GM19455 (cell line): ENCODE measurements around the gene KCNN3.

ENCODE experiments used
- ATAC-seq: cut with Tn5 transposase; IDR thresholded peaks from one replicate; pipeline ENCODE4 v1.9.1; 2021; ENCODE audit not compliant: unreplicated experiment

The KCNN3 gene

DNA sequence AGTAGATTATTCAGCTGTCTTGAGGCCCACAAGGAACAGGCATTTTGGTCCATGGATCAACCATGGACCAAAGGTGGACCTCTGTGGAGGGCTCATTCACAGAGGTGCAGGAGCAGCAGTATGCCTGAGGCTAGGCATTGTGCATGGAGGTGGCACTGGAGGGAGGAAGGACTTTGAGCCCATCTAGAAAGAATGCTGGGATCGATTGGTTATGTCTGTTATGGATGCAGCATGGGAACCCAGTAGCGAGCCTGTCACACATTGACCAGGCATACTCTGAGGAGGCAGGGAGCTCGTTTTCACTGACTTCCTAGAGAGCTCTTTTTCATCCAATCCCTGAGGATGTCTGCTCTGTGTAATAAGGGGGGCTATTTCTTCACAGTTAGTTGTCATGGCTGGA lies 75.5 kb downstream of the KCNN3 start:
- no peak for ATAC-seq

DNA sequence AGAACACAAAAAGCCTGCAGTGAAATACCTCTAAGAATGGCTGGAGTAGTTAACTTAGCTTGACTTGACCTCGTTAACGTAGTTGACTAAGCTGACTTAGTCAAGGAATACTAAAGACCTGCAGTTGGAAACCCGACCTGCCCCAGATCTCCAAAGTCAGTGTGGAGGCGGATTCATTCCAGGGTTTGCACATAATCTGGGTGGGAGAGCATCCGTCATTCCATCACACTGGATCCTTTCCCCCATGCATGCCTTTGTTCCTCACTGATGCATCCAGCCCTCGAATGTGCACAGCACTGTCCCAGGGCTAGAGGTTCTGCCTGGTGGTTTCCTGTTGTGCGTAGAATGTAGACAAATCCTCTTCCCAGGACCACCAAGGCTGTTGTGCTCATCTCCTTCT lies 76.4 kb downstream of the KCNN3 start:
- ATAC-seq = no peak

DNA sequence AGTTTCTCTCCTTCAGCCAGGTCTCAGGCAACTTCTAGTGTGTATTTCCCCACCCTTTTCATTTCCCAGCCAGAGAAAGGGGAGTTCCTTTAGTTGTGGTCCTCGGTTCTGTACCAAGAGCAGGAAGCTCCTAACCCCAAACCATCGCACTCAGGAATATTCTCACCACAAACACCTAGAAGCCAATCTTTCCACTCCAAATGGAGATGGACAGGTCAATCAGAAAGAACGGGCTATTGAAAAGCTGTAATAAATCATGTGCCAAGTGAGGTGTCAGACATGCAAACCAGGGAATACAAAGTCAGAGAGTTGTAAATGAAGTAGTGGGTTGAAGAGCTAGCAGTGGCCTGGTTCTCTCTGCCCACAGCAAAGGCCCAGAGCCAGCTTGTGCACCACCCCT lies 77.2 kb downstream of the KCNN3 start:
- ATAC-seq = no peak

DNA sequence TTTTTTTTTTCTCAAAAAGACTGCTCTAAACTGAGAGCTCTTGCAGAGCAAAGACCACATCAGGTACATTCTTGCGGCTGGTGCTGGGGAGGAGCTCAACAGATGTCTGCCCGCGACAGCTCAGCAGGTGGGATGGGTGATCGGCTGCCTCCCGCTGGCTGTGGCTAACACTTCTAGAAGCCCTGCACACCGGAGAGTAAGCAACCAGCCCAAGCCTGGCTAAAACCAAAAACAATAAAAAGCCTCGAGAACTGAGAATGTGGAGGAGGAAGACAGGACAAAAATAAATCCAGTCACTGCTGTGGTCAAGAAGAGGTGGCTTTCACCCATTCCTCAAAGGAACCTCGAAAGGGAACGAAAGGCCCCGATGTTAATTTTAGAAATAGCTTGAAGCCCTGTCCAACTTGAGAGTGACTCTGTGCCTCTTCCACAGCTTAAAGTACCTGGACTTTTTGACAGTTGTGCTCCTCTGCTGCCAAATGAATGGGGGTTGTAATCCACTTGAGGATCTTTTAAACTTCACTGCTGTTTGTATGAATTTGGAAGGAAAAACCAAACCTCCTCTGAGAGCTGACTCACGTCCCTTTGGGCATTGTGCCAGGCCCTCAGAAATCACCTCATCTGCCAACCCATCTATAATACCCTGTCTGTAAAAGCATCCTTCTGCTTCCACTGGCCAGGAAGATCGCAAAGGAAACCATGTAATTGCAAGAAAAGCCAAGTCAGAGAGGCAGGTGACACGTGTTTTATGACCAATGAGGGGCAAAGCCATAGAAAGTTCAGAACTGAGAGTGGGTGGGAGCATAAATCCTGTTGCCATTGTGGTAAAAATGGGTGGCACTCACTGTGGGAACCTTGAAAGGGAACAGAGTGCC lies 78.6 kb downstream of the KCNN3 start:
- peak; percentile 80 for ATAC-seq

DNA sequence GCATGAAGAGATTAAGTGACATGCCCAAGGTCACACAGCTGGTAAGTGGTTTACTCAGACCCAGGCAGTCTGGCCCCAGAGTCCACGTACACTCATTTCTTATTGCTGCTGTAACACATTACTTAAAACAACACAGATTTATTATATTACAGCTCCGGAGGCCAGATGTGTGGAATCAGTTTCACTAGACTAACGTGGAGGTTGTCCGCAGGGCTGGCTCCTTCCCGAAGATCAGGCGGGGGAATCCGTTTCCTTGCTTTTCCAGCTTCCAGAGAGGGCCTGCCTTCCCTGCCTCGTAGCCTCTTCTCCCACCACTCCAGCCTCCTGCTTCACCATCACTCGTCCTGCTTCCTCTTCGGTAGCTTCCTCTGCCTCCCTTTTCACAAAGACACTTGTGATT lies 81.2 kb downstream of the KCNN3 start:
- ATAC-seq = no peak

DNA sequence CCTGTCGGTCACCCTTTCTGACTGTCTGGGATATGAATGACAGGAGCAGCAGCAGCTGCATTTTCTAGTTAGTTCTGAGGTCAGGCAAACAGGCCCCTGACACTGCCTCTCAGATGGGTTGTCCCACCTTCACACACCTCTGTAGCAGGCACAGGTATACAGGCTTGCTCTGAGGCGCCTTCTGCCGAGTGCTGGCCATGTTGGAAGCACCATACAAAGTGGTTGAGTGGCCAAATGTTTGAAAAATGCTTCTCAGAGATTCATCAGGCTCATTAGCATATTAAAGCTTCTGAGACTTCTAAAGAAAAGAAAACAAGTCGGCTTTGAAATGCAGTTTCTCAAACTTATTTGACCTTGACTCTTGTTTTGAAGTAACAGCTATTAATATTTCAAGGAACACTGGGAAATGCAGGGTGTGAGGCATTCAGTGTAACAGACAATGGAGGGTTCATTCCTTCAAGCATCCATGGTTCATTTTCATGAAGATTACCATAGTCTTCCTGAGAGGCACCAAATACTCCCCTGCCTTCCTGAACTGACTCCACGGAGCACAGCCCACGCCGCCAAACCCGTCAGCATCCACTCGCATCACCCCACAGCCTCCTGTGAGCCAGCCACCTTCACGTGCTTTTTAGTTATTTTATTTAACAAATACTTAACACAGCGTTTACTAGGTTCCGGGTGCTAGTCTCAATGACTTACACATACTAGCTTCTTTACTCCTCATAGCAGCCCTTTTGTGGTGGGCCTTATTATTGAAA lies 81.8 kb downstream of the KCNN3 start:
- ATAC-seq = no peak

DNA sequence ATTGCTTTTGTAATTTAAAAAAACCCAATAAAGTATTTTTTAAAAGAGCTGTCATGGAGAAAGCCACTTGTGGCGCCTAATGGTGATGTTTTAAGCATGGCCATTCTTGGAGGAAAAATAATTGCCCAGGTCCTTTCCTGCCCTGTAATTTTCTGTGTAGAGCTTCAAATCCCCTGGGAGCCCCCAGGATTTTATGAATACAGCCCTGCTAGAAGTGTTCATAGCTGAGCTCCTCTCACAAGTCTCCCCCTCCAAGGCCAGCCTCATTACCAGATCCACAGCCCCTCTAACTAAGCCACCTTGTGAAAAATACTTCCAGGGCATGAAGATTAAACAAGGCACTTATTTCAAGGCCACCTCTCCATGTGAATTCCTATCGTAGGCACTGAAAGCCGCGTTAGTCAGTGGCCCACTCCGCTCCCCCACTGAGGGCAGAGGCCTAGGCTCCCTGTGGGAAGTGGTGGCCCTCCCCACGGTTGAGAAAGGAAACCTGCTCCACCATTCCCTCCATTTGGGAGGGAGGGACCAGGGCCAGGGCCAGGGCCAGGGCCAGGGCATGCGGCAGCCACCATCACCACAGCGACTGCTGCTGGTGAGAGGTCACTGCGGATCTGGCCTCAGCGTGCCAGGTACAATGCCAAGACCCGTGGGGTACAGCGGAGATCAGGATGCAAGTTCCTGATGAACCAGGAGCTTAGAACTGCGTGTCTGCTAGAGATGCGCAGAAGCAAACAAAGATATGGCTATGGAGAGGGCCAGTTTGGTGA lies 83.1 kb downstream of the KCNN3 start:
- ATAC-seq = no peak

DNA sequence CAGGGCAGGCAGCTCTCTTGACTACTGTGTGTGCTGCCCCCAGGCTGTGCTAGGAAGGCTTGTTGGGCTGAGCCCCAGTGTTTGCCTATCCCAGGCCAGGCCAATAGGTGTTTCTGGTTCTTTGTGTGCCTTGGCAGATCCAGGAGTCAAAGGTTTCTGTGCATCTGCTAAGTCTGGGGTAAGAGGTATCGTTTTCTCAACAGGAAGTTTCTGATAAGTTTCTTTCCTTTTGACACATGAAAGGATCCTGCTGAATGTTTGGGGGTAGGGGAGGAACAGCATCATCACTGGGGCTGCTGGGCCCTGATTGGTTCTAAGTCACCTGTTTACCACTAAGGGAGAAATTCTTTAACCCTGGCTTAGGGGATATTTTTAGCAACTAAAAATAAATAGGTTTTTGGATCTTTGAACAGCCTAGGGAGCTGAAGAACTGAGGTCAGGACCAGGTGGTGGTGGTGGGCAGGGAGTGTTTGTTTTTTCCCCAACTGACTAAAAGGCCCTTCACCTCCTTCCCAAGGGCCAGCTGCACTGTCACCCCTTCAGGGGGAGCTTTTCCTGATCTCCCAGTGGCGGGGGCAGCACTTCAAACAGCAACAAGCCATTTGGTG lies 85.1 kb downstream of the KCNN3 start:
- peak; percentile 81 for ATAC-seq

DNA sequence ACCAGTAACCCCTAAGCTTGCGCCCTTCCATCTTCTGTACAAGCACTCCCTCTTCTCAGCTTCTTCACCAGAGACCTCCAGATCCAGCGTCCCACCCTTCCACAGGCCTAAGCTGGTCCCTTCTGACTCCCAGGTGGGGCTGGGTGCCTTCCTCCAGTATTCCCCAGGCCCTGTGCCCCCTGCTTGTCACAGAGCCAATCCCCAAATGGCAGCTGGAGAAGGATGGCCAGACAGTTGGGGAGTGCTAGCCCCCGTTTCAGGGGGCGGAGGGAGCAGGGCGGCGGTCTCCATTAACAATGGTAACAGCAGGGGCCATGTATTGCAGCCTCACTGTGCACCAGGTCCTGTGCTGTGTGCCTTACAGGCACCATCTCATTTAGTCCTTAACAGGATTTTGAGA lies 85.7 kb downstream of the KCNN3 start:
- no peak for ATAC-seq

DNA sequence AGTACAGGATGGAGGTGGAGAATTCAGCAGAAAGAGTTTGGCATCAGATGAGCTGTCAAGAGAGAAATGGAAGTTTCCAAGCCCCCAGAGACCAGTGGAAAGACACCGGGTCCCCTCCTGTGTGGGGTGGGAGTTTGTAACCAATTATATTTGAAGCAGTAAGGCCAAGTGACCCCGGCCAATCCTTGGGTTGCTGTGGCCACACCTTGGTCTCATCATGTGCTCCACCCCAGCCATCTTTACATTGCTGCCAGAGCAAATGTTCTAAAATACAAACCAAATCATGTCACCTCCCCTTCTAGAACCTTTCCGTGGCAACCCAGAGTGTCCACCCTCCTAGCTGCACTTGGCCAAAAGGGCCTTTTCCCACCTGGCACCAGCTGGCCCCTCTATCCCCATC lies 86.1 kb downstream of the KCNN3 start:
- no peak for ATAC-seq

DNA sequence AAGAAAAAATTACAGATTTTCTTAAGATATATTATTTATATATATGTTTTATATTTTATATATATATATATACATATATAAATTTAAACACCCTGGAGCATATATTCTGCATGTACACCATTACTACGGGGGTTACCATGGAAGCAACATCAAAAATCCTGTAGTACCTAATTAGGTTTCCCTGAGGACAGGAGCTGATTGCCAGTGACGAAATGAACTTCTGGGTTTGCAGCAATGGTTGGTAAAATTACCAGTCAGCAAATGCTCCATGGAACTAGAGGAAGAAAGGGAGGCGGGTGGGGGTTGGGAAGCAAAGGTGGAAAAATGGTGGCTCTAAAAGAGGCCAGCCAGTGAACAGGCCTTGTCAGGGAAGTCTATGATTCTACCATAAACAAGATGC lies 89.5 kb downstream of the KCNN3 start:
- ATAC-seq = no peak

DNA sequence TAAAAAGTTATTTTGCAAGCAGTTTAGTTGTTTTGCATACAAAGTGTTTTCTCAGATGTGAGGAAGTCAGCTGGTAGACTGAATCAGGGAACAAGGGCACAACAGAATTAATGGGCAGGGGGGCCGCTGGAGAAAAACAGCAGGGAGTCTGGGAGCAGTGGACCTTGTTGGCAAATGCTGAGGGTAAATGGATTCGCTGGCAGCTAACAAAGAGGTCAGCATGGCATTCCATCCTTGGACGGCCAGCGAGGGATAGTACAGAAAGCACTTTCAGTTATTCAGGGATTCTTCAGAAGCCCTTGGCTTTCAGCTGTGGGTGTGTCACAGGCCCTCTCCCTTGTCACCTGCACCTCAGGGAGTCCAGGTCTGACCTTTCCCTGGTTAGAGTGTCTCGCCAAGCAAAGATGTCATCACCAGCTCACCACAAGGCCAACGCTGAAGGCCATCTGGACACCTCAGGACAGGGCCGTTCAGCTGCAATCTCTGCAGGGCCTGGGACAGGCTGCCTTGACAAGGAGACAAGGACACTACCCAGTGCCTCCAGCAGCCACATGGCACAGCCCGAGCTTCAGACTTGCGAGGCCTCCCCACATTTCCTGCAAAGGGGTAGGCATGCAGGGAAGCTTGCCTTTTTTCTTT lies 90.4 kb downstream of the KCNN3 start:
- no peak for ATAC-seq

DNA sequence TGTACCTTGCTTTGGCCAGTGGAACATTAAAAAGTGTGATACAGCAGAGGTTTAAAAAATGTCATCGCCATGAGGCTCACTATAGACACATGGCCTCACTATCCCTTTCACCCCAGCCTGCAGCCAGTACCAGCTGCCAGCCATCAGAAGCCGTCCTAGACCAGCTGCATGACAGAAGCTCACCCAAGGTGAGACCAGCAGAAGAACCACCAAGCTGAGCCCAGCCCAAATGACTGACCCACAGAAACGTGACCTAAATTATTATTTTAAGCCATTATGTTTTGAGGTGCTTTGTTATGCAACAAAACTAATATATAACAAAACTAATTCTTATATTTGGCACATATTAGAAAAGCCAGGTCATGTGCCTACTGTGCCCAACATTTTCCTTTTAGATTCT lies 91.1 kb downstream of the KCNN3 start:
- ATAC-seq = no peak

DNA sequence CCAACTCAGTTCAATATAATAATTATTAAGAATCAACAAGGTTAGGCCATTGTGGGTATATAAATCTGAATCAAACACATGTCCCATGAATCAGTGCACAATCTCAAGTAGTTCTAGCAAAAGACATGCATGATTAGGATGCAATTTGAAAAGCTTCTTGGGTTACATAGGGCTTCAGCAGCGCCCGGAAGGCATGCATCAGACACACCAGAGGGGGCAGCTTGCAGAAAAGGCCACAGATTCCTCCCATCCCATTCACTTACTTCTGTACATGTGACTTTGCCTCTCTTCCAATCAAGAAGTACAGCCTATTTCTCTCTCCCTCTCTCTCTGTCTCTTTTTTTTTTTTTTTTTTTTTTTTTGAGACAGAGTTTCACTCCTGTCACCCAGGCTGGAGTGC lies 91.8 kb downstream of the KCNN3 start:
- ATAC-seq = no peak

DNA sequence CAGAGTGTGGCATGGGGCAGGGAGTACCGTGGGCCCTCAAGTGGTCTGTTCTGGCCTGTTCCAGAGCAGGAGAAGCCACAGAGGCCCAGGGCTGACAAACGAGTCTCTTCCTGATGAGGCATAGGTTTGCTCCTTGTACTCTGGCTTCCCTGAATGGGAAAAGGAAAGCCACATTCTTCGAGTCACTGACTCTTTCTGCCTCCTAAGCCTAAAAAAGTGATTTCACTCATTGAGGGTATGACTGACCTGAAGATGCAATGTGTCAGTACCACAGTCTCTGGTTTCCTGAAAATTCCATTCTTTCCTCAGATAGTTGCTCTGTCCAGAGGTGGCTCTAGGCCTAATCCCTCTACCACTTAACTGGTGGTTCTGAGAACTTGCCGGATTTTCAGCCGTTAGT lies 92.3 kb downstream of the KCNN3 start:
- ATAC-seq = no peak

DNA sequence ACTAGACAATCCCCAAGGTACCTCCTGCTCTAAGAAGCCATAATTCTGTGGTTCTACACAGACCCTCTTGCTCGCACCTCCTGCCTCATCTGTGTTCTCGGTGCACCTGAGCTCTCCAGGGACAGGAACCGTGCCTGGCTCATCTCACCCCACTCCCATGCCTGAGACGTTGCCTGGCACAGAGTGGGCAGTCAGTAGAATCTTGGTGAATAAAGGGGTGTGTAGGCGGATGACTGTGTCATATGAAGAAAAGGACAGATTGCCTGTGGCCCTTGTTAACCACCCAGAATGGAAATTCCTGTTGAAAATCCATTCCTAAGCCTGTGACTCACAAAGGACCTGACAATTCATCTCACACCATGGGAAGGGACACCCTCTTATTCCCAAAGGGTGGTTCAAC lies 92.9 kb downstream of the KCNN3 start:
- ATAC-seq = no peak

DNA sequence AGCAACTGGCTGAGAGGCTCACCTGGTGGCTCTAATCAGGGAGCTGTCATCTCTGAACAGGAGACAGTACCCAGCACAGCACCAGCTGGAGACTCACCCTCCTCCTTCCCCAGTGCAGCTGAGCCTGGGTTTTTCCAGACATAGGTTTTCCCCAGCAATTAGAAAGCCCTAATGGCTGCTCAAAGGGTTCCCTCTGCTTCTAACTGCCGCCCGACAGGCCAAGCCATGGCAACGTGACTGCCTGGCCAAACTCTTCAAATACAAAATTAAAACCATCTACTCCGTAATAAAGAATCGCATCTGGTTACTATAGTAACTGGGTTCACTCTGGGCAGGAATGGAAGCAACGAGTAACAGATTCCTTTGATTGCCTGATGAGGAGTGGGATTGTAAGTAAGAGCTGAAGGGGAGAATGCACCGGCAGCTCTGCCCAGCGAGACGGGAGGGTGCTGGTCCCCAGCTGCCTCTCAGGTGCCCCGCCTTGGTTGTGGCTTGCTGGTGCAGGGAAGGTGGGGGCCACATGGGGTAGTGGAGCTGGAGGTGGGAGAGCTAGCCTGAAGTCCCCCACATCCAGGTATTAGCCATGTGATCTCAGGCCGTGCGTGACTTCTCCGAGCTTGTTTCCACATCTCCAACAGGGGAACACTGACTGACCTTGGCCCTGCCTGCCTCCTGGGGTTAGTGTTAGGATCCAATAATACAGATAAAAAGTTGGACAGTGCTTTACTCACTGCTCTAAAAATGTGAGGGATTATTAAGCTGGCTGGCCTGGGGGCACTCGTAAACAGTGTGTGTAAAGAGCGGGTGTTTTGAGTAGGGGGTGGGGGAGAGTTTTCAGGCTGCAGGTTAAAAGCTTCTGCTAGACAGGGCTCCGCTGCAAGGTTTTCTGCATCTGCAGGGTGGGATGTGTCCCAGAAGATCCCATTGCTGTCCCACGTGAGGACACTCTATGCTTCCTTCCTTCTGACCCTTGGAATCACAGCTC lies 94.2 kb downstream of the KCNN3 start:
- ATAC-seq = no peak

DNA sequence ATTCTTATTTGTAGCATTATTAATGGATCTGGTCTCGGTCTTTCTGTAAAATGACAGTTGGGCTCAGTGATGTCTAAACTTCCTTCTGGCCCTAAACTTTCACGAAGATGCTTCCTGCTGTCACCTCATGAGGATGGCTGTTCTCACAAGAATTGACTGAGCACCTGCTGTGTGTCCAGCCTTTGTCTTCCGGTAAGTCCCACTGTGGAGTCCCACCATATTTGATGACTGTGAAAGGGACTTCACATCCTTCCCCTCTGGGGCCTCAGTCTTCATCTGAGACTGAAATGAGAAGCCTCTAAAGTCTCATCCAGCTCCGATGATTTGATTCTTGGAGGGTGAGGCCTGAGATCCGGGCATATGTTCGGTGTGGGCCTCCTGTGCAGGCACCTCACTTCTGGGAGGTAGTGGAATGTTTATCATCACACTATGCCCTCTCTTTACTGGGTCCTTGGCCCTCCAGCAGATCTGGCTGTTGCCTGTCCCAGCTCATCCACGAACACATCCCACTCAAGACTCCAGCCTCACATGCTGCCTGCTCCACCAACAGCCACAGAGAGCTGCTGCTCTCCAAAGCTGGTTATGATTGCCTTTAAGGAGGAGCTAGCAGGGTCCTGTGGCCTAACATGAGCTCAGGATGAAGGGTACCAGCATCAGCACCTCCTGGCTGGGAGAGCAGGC lies 95.8 kb downstream of the KCNN3 start:
- ATAC-seq = no peak

DNA sequence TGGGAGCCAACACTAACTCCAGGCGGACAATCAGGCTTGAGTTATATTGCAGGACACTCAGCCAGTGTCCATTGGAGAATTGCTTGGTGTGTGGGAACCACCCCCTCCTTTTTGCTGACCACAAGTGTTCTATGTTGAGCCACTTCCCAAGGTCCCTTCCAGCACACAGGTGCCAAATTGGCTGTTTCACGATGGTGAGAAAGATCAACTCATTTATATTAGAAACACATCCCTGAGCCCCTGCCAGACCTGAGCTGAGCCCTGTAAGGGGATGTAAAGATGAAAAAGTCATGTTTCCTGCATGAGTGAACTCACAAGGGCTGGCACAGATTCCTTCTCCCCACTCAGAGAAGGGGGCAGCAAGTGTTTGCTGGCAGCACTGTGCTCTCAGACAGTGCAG lies 96.5 kb downstream of the KCNN3 start:
- no peak for ATAC-seq
